HEK293 (cell line): ENCODE measurements around the gene NOL3.
A peak's percentile ranks its signal among the peaks of the same experiment; 100 is the strongest.

Source experiments
- CTCF ChIA-PET: fragments of 350-600 bp; formaldehyde crosslinking; extraction: SDS; loops from one replicate; lab custom pipeline; 2021; ENCODE audit warnings: antibody characterized with exemption; lab: Yijun Ruan, JAX
- POLR2A ChIA-PET: fragments of 300-600 bp; formaldehyde crosslinking; extraction: SDS; loops from one replicate; lab custom pipeline; 2020; ENCODE audit warnings: antibody characterized with exemption, inconsistent platforms; lab: Yijun Ruan, JAX
- H3K27ac ChIP-seq: fragments of 200-500 bp; sonication (Bioruptor generic); 2 replicates; pipeline ENCODE4 v1.5.1; 2014; ENCODE audit warnings: low read depth, low read length, control low read depth, inconsistent platforms; ENCODE audit errors: extremely low read depth
- H3K36me3 ChIP-seq, 2 experiments: fragments of 200-500 bp in 1 of 2; sonication (Bioruptor generic) in 1 of 2; 1 replicate in 1 of 2; 2 replicates in 1 of 2; pipeline ENCODE4 v1.5.1; 2014 to 2017; ENCODE audit warnings: inconsistent platforms in 2 of 2, low read length in 2 of 2; ENCODE audit not compliant: control insufficient read depth in 2 of 2, insufficient read depth in 1 of 2
- H3K4me1 ChIP-seq: fragments of 200-500 bp; sonication (Bioruptor generic); 2 replicates; pipeline ENCODE4 v1.5.1; 2014; ENCODE audit warnings: mild to moderate bottlenecking, low read length, inconsistent platforms; ENCODE audit not compliant: control insufficient read depth, insufficient read depth
- H3K4me3 ChIP-seq: 2 replicates; pipeline ENCODE4 v1.5.1; 2011; ENCODE audit warnings: low read depth, mild to moderate bottlenecking, control low read depth, low read length, moderate library complexity
- H3K9me3 ChIP-seq: fragments of 200-500 bp; sonication (Bioruptor generic); 2 replicates; pipeline ENCODE4 v1.5.1; 2014; ENCODE audit warnings: low read depth, low read length, inconsistent platforms; ENCODE audit not compliant: control insufficient read depth, insufficient read depth
- BCL11A ChIP-seq: fragments of 450-650 bp; formaldehyde crosslinking; IDR thresholded peaks from 2 replicates; pipeline ENCODE4 v1.5.1; 2016; ENCODE audit warnings: low read depth, missing biosample characterization, missing genetic modification characterization
- INSM2 ChIP-seq: fragments of 450-650 bp; formaldehyde crosslinking; IDR thresholded peaks from 2 replicates; pipeline ENCODE4 v1.5.1; 2016; ENCODE audit warnings: missing biosample characterization, missing genetic modification characterization
- MYNN ChIP-seq: fragments of 450-650 bp; formaldehyde crosslinking; IDR thresholded peaks from 2 replicates; pipeline ENCODE4 v1.5.1; 2016; ENCODE audit warnings: missing biosample characterization, missing genetic modification characterization, borderline replicate concordance
- MZF1 ChIP-seq: fragments of 450-650 bp; formaldehyde crosslinking; IDR thresholded peaks from 2 replicates; pipeline ENCODE4 v1.5.1; 2017; ENCODE audit warnings: missing biosample characterization, missing genetic modification characterization, borderline replicate concordance
- PRDM10 ChIP-seq: fragments of 450-650 bp; formaldehyde crosslinking; IDR thresholded peaks from 2 replicates; pipeline ENCODE4 v1.5.1; 2016; ENCODE audit warnings: missing biosample characterization, missing genetic modification characterization
- SCRT2 ChIP-seq: fragments of 450-650 bp; formaldehyde crosslinking; IDR thresholded peaks from 2 replicates; pipeline ENCODE4 v1.5.1; 2016; ENCODE audit warnings: missing biosample characterization, missing genetic modification characterization
- ZNF112 ChIP-seq: fragments of 450-650 bp; formaldehyde crosslinking; IDR thresholded peaks from 2 replicates; pipeline ENCODE4 v1.5.0; 2017; ENCODE audit warnings: missing biosample characterization, missing genetic modification characterization
- ZNF133 ChIP-seq: fragments of 450-650 bp; formaldehyde crosslinking; IDR thresholded peaks from 2 replicates; pipeline ENCODE4 v1.5.1; 2016; ENCODE audit warnings: missing biosample characterization, missing genetic modification characterization
- ZNF155 ChIP-seq: fragments of 450-650 bp; formaldehyde crosslinking; IDR thresholded peaks from 2 replicates; pipeline ENCODE4 v1.5.1; 2016; ENCODE audit warnings: missing biosample characterization, missing genetic modification characterization
- ZNF18 ChIP-seq: fragments of 450-650 bp; formaldehyde crosslinking; IDR thresholded peaks from 2 replicates; pipeline ENCODE4 v1.5.1; 2016; ENCODE audit warnings: missing biosample characterization, missing genetic modification characterization
- ZNF2 ChIP-seq: fragments of 450-650 bp; formaldehyde crosslinking; IDR thresholded peaks from 2 replicates; pipeline ENCODE4 v1.5.1; 2016; ENCODE audit warnings: missing biosample characterization, missing genetic modification characterization
- ZNF239 ChIP-seq: fragments of 450-650 bp; formaldehyde crosslinking; IDR thresholded peaks from 2 replicates; pipeline ENCODE4 v1.5.1; 2016; ENCODE audit warnings: missing biosample characterization, missing genetic modification characterization
- ZNF335 ChIP-seq: fragments of 450-650 bp; formaldehyde crosslinking; conservative IDR thresholded peaks from 2 replicates; pipeline ENCODE4 v1.5.1; 2016; ENCODE audit warnings: missing biosample characterization, missing genetic modification characterization
- ZNF391 ChIP-seq: fragments of 450-650 bp; formaldehyde crosslinking; IDR thresholded peaks from 2 replicates; pipeline ENCODE4 v1.5.1; 2016; ENCODE audit warnings: low read depth, missing biosample characterization, missing genetic modification characterization, borderline replicate concordance
- ZNF433 ChIP-seq: fragments of 450-650 bp; formaldehyde crosslinking; IDR thresholded peaks from 2 replicates; pipeline ENCODE4 v1.5.1; 2016; ENCODE audit warnings: missing biosample characterization, missing genetic modification characterization, low read depth
- ZNF518A ChIP-seq: fragments of 450-650 bp; formaldehyde crosslinking; conservative IDR thresholded peaks from 2 replicates; pipeline ENCODE4 v1.5.1; 2016; ENCODE audit warnings: low read depth, missing biosample characterization, missing genetic modification characterization
- ZNF670 ChIP-seq: fragments of 450-650 bp; formaldehyde crosslinking; IDR thresholded peaks from 2 replicates; pipeline ENCODE4 v1.5.1; 2016; ENCODE audit warnings: missing biosample characterization, missing genetic modification characterization, low read depth
- ZNF768 ChIP-seq: fragments of 450-650 bp; formaldehyde crosslinking; IDR thresholded peaks from 2 replicates; pipeline ENCODE4 v1.5.1; 2018; ENCODE audit warnings: missing biosample characterization, mild to moderate bottlenecking, missing genetic modification characterization
- ZSCAN5A ChIP-seq: fragments of 450-650 bp; formaldehyde crosslinking; IDR thresholded peaks from 2 replicates; pipeline ENCODE4 v1.5.1; 2016; ENCODE audit warnings: missing biosample characterization, missing genetic modification characterization

The NOL3 gene

GRCh38 chr16:67208154-67208896 is 38.0 kb downstream of the NOL3 start (continued):
- TF ChIP-seq ZNF518A (tag by site-specific recombination) (no peak), ZNF433 (no peak), SCRT2 (no peak), ZNF2 (tag by site-specific recombination) (no peak), ZSCAN5A (no peak), ZNF239 (no peak), ZNF768 (tag by site-specific recombination) (no peak), ZNF112 (no peak), ZNF670 (tag by site-specific recombination) (no peak), ZNF391 (tag by site-specific recombination) (no peak), ZNF18 (tag by site-specific recombination) (no peak), MZF1 (tag by site-specific recombination) (no peak), INSM2 (no peak), ZNF335 (tag by site-specific recombination) (no peak), ZNF133 (no peak), BCL11A (no peak)

GRCh38 chr16:67209565-67209964 is 39.2 kb downstream of the NOL3 start:
- peaks cover 0 to 15% of the 10 kb centered on the region in 2 experiments; a peak in 2 of 3 replicates for H3K36me3 ChIP-seq
- no peaks in the 10 kb centered on the region for H3K9me3 ChIP-seq
- TF ChIP-seq PRDM10 (tag by site-specific recombination) = peak; percentile 38
- TF ChIP-seq ZNF155 (tag by site-specific recombination) = no peak
- TF ChIP-seq MYNN (tag by site-specific recombination) = no peak
- no peak overlapping the region for H3K27ac ChIP-seq
- H3K4me1 ChIP-seq = no peaks in the 10 kb centered on the region
- CTCF ChIA-PET = no interaction called here
- POLR2A ChIA-PET = interaction anchor here (1.4 to 2.4 kb wide), 3 partner anchors 11 to 17 kb away, joined by 4 to 8 read pairs (median 5); partner anchors contain the start of gene TMEM208
- no peak overlapping the region for H3K4me3 ChIP-seq
